ENCODE data around the gene ADAMTS15.

Gene ADAMTS15

GRCh38 chr11:130457623-130458409, 9.4 kb downstream of the ADAMTS15 start:
- TF ChIP-seq CTCF (IDR thresholded peaks at IDR 0.05; ENCODE audit: low read length, missing control alignments), result no peak
- DNase-seq (ENCODE audit: low read depth), result no peak

GRCh38 chr11:130458410-130458729, 9.9 kb downstream of the ADAMTS15 start:
- no peak overlapping the region for H3K4me3 ChIP-seq (replicated peaks; ENCODE audit: low read depth, low read length)
- DNase-seq (ENCODE audit: low read depth), result no peak
- no peak for TF ChIP-seq CTCF (IDR thresholded peaks at IDR 0.05; ENCODE audit: low read length, missing control alignments)

More at GRCh38 chr11:130457623-130458409, 9.4 kb downstream of the ADAMTS15 start:
- no peak overlapping the region for H3K4me3 ChIP-seq (replicated peaks; ENCODE audit: low read depth, low read length)

- no peak for DNase-seq (ENCODE audit: low read depth)
- TF ChIP-seq CTCF (IDR thresholded peaks at IDR 0.05; ENCODE audit: low read length, missing control alignments), result no peak
Observed at GRCh38 chr11:130459521-130459920, 11.1 kb downstream of the ADAMTS15 start.

GRCh38 chr11:130462101-130462885, 13.8 kb downstream of the ADAMTS15 start:
- TF ChIP-seq CTCF (IDR thresholded peaks at IDR 0.05; ENCODE audit: low read length, missing control alignments), result no peak
- DNase-seq (ENCODE audit: low read depth), result no peak
- H3K4me3 ChIP-seq (replicated peaks; ENCODE audit: low read depth, low read length), result no peak overlapping the region

More at GRCh38 chr11:130459521-130459920, 11.1 kb downstream of the ADAMTS15 start:
- no peak overlapping the region for H3K4me3 ChIP-seq (replicated peaks; ENCODE audit: low read depth, low read length)

GRCh38 chr11:130462931-130463330, 14.5 kb downstream of the ADAMTS15 start:
- no peak for DNase-seq (ENCODE audit: low read depth)
- TF ChIP-seq CTCF (IDR thresholded peaks at IDR 0.05; ENCODE audit: low read length, missing control alignments), result no peak
- H3K4me3 ChIP-seq (replicated peaks; ENCODE audit: low read depth, low read length), result no peak overlapping the region

GRCh38 chr11:130464291-130464812, 15.9 kb downstream of the ADAMTS15 start:
- TF ChIP-seq CTCF (IDR thresholded peaks at IDR 0.05; ENCODE audit: low read length, missing control alignments), result no peak
- H3K4me3 ChIP-seq (replicated peaks; ENCODE audit: low read depth, low read length), result no peak overlapping the region
- no peak for DNase-seq (ENCODE audit: low read depth)
